Kidney glomerular epithelial cell (primary cell): ENCODE data around the gene ASIC1.
A peak's percentile ranks its signal among the peaks of the same experiment; 100 is the strongest.
"Not testable (repeated sequence)": the region's sequence is repeated elsewhere in the genome, so short reads cannot be mapped to it uniquely, and the experiment has no call there.

Experiments
- DNase-seq: peaks from one replicate; lab custom pipeline; 2025; lab: John Stamatoyannopoulos, UW

ASIC1 gene

DNA sequence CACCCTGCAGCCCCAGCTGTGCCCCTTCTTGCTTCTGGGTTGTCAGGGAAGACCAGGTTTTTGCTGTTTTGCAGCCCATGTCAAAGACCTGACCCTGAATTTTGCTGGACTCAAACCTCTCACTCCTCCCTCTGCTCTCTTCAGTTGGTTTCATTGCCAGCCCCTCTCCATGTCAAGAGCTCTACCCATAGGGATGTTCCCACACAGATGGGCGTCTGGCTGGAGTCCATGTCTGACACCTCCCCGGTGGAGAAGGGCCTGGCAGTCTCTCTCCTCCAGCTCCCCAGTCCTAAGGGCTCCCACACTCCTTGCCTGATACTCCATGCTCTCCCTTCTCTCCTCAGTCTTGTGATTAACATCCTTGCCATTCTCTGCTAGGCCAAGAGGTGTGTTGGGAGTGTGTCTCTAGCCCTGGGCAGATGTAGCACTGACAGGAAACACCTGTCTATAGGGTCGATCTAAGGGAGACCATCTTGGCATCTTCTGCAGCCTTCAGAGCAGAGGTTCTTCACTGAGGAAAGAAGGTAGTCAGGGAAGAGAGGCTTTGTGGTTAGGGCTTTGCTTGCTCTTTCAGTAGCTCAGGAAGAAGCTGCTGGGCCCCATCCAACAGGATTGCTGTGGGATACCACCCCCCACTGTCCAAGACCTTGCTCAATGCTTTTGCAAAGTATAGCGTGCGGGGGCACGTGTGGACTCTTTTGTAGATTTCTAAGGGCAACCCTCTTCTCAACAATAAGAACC lies 4.7 kb downstream of the ASIC1 start:
- DNase-seq = no peak

GRCh38 chr12:50062728-50063460 lies 5.5 kb downstream of the ASIC1 start:
- no peak for DNase-seq

- DNase-seq = no peak
These were observed 8.4 kb downstream of the ASIC1 start for GRCh38 chr12:50065726-50066310.

GRCh38 chr12:50066402-50066801 lies 9.0 kb downstream of the ASIC1 start:
- DNase-seq = peak; percentile 68

DNA sequence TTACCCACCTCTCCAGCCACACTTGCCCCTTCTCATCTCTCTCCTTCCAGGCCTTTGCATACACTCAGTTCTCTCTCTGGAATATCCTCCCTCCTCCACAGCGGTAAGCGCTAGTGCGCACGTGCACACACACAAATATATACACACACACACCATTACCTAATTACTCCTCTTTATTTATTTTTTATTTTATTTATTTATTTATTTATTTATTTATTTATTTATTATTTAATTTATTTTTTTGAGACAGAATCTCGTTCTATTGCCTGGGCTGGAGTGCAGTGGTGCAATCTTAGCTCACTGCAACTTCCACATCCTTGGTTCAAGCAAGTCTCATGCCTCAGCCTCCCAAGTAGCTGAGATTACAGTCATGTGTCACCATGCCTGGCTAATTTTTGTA lies 11.7 kb downstream of the ASIC1 start:
- no peak for DNase-seq

DNA sequence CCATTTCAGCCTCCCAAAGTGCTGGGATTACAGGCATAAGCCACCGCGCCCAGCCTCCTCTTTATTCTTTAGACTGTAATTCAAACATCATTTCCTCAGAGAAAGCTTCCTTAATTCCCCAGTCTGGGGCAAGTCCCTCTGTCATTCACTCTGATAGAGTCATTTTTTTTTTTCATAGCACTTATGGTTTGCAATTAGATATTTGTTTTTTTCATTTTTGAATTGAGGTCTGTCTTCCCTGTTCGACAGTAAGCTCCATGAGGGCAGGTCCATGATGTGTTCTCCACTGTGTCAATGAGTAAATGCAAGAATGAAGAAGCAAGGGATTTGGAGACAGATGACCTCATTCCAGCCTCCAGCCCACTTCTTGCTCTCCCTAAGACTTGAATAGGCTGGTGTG lies 12.1 kb downstream of the ASIC1 start:
- no peak for DNase-seq

GRCh38 chr12:50070314-50071060 lies 13.1 kb downstream of the ASIC1 start:
- peak; percentile 22 for DNase-seq

DNA sequence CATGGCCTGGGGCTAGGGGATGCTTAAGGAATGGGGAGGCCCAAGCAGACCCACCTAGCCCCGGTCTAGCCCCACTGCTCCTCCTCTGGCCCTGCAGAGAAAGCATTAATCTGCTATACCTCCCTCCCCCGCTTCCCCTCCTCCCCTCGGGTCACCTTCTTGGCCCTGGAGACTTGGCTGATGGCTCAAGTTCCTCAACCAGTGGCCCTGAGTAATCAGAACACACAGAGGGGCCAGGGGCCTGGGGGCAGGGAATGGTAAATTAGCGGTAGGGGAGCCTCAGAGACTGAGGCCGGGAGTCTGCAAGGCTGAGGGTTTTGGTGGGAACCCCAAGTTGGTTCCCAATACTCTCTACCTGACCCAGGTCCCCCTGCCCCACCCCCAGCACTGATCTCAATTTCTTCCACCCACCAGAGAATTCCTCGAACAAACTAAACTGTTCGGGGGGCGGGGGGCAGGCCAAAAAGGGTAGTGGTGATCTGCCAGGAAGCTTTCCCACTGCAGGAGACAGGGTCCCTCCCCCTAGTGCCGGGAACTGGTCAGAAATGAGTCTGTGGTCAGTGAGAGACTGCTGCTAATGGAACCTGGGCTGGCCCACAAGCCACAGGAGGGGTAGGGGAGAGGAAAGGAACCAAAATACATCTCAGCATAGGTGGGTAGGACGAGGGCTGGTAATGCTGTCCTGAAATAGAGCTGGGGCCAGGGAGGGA lies 15.0 kb downstream of the ASIC1 start:
- DNase-seq = no peak

- DNase-seq = no peak
These were observed 15.8 kb downstream of the ASIC1 start for GRCh38 chr12:50073206-50073605.

DNA sequence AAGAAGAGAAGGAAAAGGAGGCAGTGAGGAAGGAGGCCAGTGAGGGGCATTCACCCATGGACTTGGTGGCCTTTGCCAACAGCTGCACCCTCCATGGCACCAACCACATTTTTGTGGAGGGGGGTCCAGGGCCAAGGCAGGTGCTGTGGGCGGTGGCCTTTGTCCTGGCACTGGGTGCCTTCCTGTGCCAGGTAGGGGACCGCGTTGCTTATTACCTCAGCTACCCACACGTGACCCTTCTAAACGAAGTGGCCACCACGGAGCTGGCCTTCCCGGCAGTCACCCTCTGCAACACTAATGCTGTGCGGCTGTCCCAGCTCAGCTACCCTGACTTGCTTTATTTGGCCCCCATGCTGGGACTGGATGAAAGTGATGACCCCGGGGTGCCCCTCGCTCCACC lies 16.3 kb downstream of the ASIC1 start:
- DNase-seq = no peak

- peak; percentile 81 for DNase-seq
These were observed 17.8 kb downstream of the ASIC1 start for GRCh38 chr12:50074936-50075807.

DNA sequence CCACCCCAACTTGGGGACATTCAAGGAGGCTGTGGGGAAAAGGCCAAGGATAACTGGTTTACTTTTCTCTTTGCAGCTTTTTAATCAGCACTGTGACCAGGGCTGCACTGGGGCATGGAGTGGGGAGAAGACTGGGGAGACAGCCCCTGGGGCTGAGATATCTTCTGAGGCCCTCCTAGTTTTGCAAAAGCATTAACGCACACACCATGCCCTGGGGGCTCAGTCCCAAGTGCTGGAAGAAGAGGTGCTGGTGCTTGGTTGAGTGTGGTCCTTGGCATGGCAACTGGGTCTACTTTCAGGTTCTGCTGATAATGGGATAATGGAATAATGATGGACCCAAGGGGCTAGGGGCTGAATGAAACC lies 18.4 kb downstream of the ASIC1 start:
- no peak for DNase-seq

GRCh38 chr12:50077099-50077498 lies 19.7 kb downstream of the ASIC1 start:
- DNase-seq = no peak

DNA sequence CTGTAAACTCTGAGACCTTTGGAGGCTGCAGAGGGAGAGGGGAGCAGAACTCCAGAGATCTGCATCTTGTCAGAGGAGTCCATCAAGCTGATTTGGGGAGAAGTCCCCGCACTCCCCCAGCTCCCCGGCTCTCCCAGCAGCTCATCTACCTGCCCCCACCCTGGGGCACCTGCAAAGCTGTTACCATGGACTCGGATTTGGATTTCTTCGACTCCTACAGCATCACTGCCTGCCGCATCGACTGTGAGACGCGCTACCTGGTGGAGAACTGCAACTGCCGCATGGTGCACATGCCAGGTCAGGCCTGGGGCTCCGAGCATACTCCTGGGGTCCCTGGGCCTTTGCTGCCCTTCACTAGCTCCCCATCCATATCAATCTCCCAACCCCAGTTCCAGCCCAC lies 20.9 kb downstream of the ASIC1 start:
- no peak for DNase-seq

DNA sequence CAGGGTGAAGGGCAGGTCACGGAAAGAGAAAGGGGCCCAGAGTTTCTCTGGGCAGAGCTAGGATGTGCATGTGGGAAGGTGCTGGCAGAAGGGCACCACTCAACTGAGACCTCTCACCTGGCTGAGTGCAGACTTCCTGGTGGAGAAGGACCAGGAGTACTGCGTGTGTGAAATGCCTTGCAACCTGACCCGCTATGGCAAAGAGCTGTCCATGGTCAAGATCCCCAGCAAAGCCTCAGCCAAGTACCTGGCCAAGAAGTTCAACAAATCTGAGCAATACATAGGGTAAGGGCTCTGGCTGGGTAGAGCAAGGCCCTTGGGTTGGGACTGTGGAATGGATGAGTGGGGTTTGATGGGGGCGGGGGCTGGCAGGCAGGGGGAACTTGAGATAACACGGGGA lies 22.4 kb downstream of the ASIC1 start:
- DNase-seq = no peak

GRCh38 chr12:50081096-50081808 lies 23.9 kb downstream of the ASIC1 start:
- DNase-seq = no peak

GRCh38 chr12:50082644-50083043 lies 25.2 kb downstream of the ASIC1 start:
- DNase-seq = no peak

DNA sequence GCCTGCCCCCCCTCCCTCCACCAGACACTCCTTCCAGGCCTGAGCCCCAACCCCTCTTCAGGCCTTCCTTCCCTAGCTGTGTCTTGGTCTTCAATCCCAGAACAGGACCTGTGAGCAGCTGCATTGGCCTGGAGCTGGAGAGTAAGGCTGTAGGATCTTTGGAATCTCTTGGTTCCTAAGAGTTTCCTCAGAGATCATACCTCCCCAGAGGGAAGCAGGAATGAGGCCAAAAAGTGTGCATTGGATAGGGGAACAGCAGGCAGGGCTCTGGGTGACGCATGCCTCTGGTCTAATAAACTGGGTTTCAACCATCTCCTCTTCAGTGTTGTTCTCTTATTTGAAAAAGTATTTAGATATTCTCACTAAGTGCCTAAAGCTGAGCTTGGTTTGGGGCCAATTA lies 25.9 kb downstream of the ASIC1 start:
- no peak for DNase-seq

DNA sequence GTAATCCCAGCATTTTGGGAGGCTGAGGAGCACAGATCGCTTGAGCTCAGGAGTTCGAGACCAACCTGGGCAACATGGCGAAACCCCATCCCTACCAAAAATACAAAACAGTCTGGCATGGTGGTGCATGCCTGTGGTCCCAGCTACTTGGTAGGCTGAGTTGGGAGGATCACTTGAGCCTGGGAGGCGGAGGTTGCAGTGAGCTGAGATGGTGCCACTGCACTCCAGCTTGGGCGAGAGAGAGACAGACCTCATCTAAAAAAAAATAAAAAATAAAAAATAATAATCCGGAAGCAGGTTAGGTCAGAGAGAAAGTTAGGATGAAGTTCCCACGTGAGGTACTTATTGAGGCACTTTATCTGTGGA lies 27.0 kb downstream of the ASIC1 start:
- DNase-seq = not testable (repeated sequence)
